Mucosa of stomach (tissue), 1 donor: Measurements from ENCODE around the gene C1QTNF8.

Experiments used
- H3K27me3 ChIP-seq: one replicate; pipeline ENCODE4 v1.7.0; 2013; ENCODE audit warnings: mild to moderate bottlenecking, low read length; ENCODE audit not compliant: control insufficient read depth, insufficient read depth
- H3K36me3 ChIP-seq: one replicate; pipeline ENCODE4 v1.7.0; 2013; ENCODE audit warnings: low read length; ENCODE audit not compliant: control insufficient read depth, insufficient read depth
- H3K4me1 ChIP-seq: one replicate; pipeline ENCODE4 v1.7.0; 2013; ENCODE audit warnings: mild to moderate bottlenecking, low read length; ENCODE audit not compliant: control insufficient read depth, insufficient read depth
- H3K4me3 ChIP-seq: one replicate; pipeline ENCODE4 v1.7.0; 2013; ENCODE audit warnings: low read length
- H3K9ac ChIP-seq: one replicate; pipeline ENCODE4 v1.7.0; 2013; ENCODE audit warnings: mild to moderate bottlenecking, low read length, moderate library complexity
- H3K9me3 ChIP-seq: one replicate; pipeline ENCODE4 v1.7.0; 2013; ENCODE audit warnings: mild to moderate bottlenecking, low read length, moderate library complexity; ENCODE audit not compliant: control insufficient read depth
- donor health status: Pancreatic carcinoma.

Gene C1QTNF8

GRCh38 chr16:1054660-1055556 is 41.1 kb downstream of the C1QTNF8 start:
- H3K27me3 ChIP-seq: peaks cover 13% of the 10 kb centered on the region
- no peaks in the 10 kb centered on the region for H3K36me3 ChIP-seq
- no peak overlapping the region for H3K4me3 ChIP-seq
- H3K9ac ChIP-seq: no peak overlapping the region
- H3K4me1 ChIP-seq: no peaks in the 10 kb centered on the region
- H3K9me3 ChIP-seq: no peaks in the 10 kb centered on the region

- Histone ChIP-seq H3K4me3 (no peak overlapping the region), H3K9ac (no peak overlapping the region), H3K4me1 (no peaks in the 10 kb centered on the region), H3K9me3 (no peaks in the 10 kb centered on the region), H3K27me3 (peaks cover 13% of the 10 kb centered on the region), H3K36me3 (no peaks in the 10 kb centered on the region)
Observed at GRCh38 chr16:1053700-1054368, 42.2 kb downstream of the C1QTNF8 start.

DNA sequence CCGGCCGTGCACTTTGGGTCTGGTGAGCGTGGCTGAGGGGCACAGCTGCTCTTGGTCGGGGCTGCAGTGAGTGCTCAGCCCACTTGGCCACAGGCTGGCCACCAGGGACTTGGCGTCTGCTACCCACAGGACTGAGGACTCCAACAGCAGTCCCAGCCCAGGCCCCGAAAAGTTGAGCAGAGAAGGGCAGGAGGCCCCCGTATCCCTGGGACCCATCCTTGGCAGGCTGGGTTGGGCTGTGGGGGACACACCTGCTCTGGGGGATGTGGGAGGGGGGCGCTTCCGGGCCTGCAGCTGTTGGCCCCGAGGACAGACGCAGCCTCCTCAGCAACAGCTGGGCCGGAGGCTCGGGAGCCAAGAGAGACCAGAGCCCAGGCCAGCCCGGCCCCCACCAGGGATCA is 42.9 kb downstream of the C1QTNF8 start:
- Histone ChIP-seq H3K27me3 (peaks cover 16% of the 10 kb centered on the region), H3K9me3 (no peaks in the 10 kb centered on the region), H3K9ac (no peak overlapping the region), H3K36me3 (no peaks in the 10 kb centered on the region), H3K4me3 (no peak overlapping the region), H3K4me1 (no peaks in the 10 kb centered on the region)

DNA sequence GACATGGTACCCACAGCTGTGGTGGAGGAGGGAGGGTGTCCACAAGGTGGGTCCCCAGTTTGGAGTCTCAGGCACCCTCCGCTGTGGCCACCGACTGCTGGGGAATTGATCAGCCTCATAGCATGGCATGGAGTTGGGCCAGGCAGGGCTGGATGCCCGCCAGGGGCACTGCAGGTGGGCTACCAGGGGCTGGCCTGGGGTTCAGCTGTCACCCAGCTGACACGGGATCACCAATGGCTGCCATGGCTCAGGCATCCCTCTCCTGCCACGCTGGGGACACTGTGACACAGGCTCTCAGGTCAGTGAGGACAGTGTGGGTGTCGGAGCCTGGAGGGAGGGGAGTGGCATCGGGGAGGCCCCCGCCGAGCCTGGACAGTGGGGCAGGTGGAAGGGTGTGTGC is 43.3 kb downstream of the C1QTNF8 start:
- no peaks in the 10 kb centered on the region for H3K9me3 ChIP-seq

DNA sequence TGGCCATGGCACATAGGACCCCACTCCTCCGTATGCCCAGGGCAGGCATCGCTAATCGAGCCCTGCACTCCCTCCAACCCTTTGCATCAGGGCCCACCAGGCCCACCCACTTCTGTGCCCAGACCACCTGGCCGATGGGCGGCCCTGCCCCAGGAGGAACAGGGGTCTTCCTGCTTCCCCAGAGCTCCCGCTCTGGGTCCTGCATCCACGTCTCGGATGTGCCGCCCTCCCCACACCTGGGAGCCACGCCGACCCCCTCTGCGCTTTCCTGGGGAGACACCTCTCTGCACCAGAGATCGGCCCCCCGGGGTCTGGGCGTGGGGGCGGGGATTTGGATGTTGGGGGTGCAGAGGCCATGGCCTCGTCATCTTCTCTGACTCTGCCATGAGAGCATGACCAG is 44.6 kb downstream of the C1QTNF8 start:
- H3K9ac ChIP-seq: no peak overlapping the region
- no peaks in the 10 kb centered on the region for H3K36me3 ChIP-seq
- no peaks in the 10 kb centered on the region for H3K9me3 ChIP-seq
- no peaks in the 10 kb centered on the region for H3K4me1 ChIP-seq
- peaks cover 20% of the 10 kb centered on the region for H3K27me3 ChIP-seq
- no peak overlapping the region for H3K4me3 ChIP-seq

More for the DNA sequence above, 43.3 kb downstream of the C1QTNF8 start:
- Histone ChIP-seq H3K4me3 (no peak overlapping the region), H3K4me1 (no peaks in the 10 kb centered on the region), H3K36me3 (no peaks in the 10 kb centered on the region), H3K9ac (no peak overlapping the region), H3K27me3 (peaks cover 20% of the 10 kb centered on the region)

DNA sequence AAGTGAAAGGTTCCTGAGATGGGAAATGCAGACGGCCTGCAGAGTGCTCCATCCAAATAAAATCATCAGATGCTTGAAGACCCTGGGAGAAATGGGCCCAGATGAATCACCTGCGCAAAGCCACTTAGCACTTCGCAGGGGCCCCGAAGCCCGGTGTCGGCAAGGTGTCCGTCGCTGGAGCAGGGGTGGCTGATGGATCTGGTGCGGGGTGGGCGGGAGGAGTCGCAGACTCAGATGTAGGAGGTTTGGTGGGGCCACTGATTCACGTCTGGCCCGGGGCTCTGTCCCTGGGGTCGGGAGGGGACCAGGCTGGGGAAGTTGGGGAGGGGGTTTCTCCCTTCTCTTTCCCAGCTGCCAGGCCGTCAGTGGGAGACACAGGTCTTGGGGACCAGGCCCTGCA is 45.1 kb downstream of the C1QTNF8 start:
- Histone ChIP-seq H3K9me3 (no peaks in the 10 kb centered on the region), H3K27me3 (peaks cover 23% of the 10 kb centered on the region), H3K4me3 (no peak overlapping the region), H3K9ac (no peak overlapping the region), H3K36me3 (no peaks in the 10 kb centered on the region), H3K4me1 (no peaks in the 10 kb centered on the region)

DNA sequence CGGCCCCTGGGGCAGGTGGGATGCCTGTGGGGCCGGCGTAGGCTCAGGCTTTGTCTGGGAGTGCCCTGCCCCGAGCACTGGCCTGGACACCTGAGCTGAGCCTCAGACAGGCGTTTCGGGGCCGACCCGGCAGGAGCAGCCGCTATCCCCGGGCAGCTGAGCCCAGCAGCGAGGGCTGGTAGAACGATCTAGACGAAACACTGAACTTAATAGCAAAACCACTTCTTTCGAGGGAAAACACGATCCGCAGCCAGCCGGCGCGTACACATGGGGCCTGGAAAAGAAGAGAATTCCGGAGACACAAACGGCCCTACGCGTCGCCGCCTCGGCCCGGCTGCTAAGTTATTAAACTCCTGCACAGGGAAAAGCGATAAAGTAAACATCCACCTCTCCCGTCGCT is 45.5 kb downstream of the C1QTNF8 start:
- Histone ChIP-seq H3K4me1 (no peaks in the 10 kb centered on the region), H3K27me3 (peaks cover 23% of the 10 kb centered on the region), H3K36me3 (no peaks in the 10 kb centered on the region), H3K4me3 (no peak overlapping the region), H3K9me3 (no peaks in the 10 kb centered on the region), H3K9ac (no peak overlapping the region)

- Histone ChIP-seq H3K27me3 (peaks cover 24% of the 10 kb centered on the region), H3K4me1 (no peaks in the 10 kb centered on the region), H3K36me3 (no peaks in the 10 kb centered on the region)
Observed at GRCh38 chr16:1049976-1050247, 46.1 kb downstream of the C1QTNF8 start.

GRCh38 chr16:1049113-1049975 is 46.7 kb downstream of the C1QTNF8 start:
- H3K4me1 ChIP-seq: no peaks in the 10 kb centered on the region
- H3K9me3 ChIP-seq: no peaks in the 10 kb centered on the region
- peaks cover 25% of the 10 kb centered on the region for H3K27me3 ChIP-seq
- H3K36me3 ChIP-seq: no peaks in the 10 kb centered on the region
- no peak overlapping the region for H3K9ac ChIP-seq
- H3K4me3 ChIP-seq: no peak overlapping the region

More at GRCh38 chr16:1049976-1050247, 46.1 kb downstream of the C1QTNF8 start:
- H3K4me3 ChIP-seq: no peak overlapping the region
- no peak overlapping the region for H3K9ac ChIP-seq
- no peaks in the 10 kb centered on the region for H3K9me3 ChIP-seq

DNA sequence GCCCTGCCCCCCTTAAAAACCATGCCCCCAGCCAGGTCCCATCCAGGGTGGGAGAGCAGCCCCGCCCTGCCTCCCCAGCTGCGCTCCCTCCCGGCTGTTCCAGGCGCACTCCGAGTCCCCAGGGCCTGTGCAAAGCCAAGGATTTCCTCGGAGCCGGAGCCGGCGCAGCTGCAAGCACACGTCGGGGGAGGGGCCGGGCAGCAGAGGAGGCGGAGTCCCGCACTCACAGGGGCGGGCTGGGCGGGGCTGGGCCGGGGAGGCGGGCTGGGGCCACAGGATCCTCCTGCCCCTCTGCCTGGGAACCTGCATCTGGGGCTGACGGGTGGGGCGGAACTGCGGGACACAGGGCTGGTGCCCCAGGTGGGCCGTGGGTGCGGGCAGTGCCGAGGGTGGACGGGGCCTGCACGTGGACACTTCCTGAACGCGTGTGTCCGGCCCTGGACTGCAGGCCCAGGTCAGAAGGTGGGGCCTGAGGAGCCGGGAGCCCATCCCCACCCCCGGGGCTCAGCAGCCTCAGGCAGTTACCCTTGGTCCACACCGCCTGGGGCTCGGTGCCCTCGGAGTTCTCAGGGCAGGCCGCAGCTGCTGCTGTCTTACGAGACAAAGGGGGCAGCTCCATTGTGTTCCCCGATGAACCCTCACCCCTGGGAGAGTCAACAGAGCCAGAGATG is 47.5 kb downstream of the C1QTNF8 start:
- Histone ChIP-seq H3K4me3 (no peak overlapping the region), H3K9me3 (no peaks in the 10 kb centered on the region), H3K9ac (no peak overlapping the region), H3K4me1 (no peaks in the 10 kb centered on the region), H3K27me3 (peaks cover 30% of the 10 kb centered on the region), H3K36me3 (no peaks in the 10 kb centered on the region)

- no peaks in the 10 kb centered on the region for H3K4me1 ChIP-seq
- H3K9ac ChIP-seq: no peak overlapping the region
- H3K36me3 ChIP-seq: no peaks in the 10 kb centered on the region
- no peak overlapping the region for H3K4me3 ChIP-seq
- H3K27me3 ChIP-seq: peaks cover 31% of the 10 kb centered on the region
- H3K9me3 ChIP-seq: no peaks in the 10 kb centered on the region
Observed at GRCh38 chr16:1047801-1048200, 48.2 kb downstream of the C1QTNF8 start.
